ENCODE data around the gene ARHGAP15. TPM values are rescaled to one million over a fixed set of nuclear protein-coding genes. Genes with fewer than 3 reads are reported as not detected.

The ARHGAP15 gene
- total and polyA plus RNA-seq, 3 donors from 2014 or later, result 2.2 to 15.0 (median 7.7) TPM

GRCh38 chr2:143452817-143453451, 323.7 kb downstream of the ARHGAP15 start:
- Histone ChIP-seq H3K9me3 (no peaks in the 10 kb centered on the region), H3K4me1 (no peaks in the 10 kb centered on the region), H3K27ac (no peak overlapping the region), H3K4me3 (no peak overlapping the region), H3K36me3 (ENCODE audit: low read depth, missing control alignments) (no peaks in the 10 kb centered on the region), H3K27me3 (no peaks in the 10 kb centered on the region)
- TF ChIP-seq CTCF (IDR thresholded peaks at IDR 0.05) (no peak), POLR2A (IDR thresholded peaks at IDR 0.05) (no peak)
- intact Hi-C loops (cut with DNase I; ENCODE audit: low total_unique reads), result no loop called here
- no peak for DNase-seq
- 81 to 86% methylated on average over 3 of the region's 3 CpGs for WGBS, 2 donors

GRCh38 chr2:143453981-143454511, 324.8 kb downstream of the ARHGAP15 start:
- no peaks in the 10 kb centered on the region for H3K36me3 ChIP-seq (ENCODE audit: low read depth, missing control alignments)
- no peaks in the 10 kb centered on the region for H3K27me3 ChIP-seq
- no peak overlapping the region for H3K4me3 ChIP-seq
- H3K27ac ChIP-seq, result no peak overlapping the region
- intact Hi-C loops (cut with DNase I; ENCODE audit: low total_unique reads), result no loop called here
- DNase-seq, result no peak
- H3K9me3 ChIP-seq, result no peaks in the 10 kb centered on the region
- TF ChIP-seq CTCF (IDR thresholded peaks at IDR 0.05) (no peak), POLR2A (IDR thresholded peaks at IDR 0.05) (no peak)
- WGBS, 2 donors, result 75 to 83% methylated on average over 2 of the region's 2 CpGs
- H3K4me1 ChIP-seq, result no peaks in the 10 kb centered on the region

- intact Hi-C loops (cut with DNase I; ENCODE audit: low total_unique reads), result no loop called here
Measured at GRCh38 chr2:143455317-143455716, 326.1 kb downstream of the ARHGAP15 start.

GRCh38 chr2:143458258-143459190, 329.3 kb downstream of the ARHGAP15 start:
- no peak overlapping the region for H3K27ac ChIP-seq
- no peak for TF ChIP-seq POLR2A (IDR thresholded peaks at IDR 0.05)
- TF ChIP-seq CTCF (IDR thresholded peaks at IDR 0.05), result no peak

More at GRCh38 chr2:143455317-143455716, 326.1 kb downstream of the ARHGAP15 start:
- H3K9me3 ChIP-seq, result no peaks in the 10 kb centered on the region
- no peaks in the 10 kb centered on the region for H3K27me3 ChIP-seq
- H3K27ac ChIP-seq, result no peak overlapping the region
- TF ChIP-seq POLR2A (IDR thresholded peaks at IDR 0.05), result no peak
- no peak for TF ChIP-seq CTCF (IDR thresholded peaks at IDR 0.05)
- no peaks in the 10 kb centered on the region for H3K36me3 ChIP-seq (ENCODE audit: low read depth, missing control alignments)
- no peak overlapping the region for H3K4me3 ChIP-seq
- DNase-seq, result no peak
- WGBS, 2 donors, result 86 to 89% methylated on average over 3 of the region's 3 CpGs
- no peaks in the 10 kb centered on the region for H3K4me1 ChIP-seq

More at GRCh38 chr2:143458258-143459190, 329.3 kb downstream of the ARHGAP15 start:
- H3K9me3 ChIP-seq, result no peaks in the 10 kb centered on the region
- H3K4me1 ChIP-seq, result no peaks in the 10 kb centered on the region
- no peak for DNase-seq
- no peak overlapping the region for H3K4me3 ChIP-seq
- H3K27me3 ChIP-seq, result no peaks in the 10 kb centered on the region
- 90 to 95% methylated on average over 7 of the region's 7 CpGs for WGBS, 2 donors
- H3K36me3 ChIP-seq (ENCODE audit: low read depth, missing control alignments), result no peaks in the 10 kb centered on the region
- intact Hi-C loops (cut with DNase I; ENCODE audit: low total_unique reads), result no loop called here
